Raji (cell line): ENCODE measurements around the gene TAF5L.

ENCODE experiments used
- POLR2A ChIP-seq: IDR thresholded peaks from 2 replicates; pipeline ENCODE4 v1.6.1; 2011; ENCODE audit warnings: low read depth, low read length, control low read depth; ENCODE audit not compliant: insufficient read depth

The TAF5L gene

DNA sequence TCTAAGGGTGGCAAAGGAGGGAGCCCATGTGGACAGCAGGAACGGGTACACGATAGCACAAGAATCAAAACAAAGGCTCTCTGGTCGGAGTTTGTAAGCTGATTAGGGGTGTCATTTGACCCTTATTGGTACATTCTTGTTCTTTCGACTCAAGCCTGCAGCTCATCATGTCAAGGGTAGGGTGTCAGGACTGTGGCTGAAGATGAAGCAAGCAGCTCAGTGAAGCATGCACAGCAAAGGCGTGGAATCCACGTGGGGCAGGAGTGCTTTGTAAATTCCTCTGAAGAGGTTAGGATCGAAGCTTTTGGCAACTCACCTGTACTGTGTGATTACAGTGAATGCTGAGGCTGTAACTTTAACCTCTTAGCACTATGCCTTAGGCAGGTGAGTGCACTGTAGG, 62.7 kb downstream of the TAF5L start:
- TF ChIP-seq POLR2A = no peak

GRCh38 chr1:229562686-229563085, 63.2 kb downstream of the TAF5L start:
- TF ChIP-seq POLR2A = no peak

- TF ChIP-seq POLR2A = no peak
Measured at GRCh38 chr1:229561141-229561540, 64.8 kb downstream of the TAF5L start.

DNA sequence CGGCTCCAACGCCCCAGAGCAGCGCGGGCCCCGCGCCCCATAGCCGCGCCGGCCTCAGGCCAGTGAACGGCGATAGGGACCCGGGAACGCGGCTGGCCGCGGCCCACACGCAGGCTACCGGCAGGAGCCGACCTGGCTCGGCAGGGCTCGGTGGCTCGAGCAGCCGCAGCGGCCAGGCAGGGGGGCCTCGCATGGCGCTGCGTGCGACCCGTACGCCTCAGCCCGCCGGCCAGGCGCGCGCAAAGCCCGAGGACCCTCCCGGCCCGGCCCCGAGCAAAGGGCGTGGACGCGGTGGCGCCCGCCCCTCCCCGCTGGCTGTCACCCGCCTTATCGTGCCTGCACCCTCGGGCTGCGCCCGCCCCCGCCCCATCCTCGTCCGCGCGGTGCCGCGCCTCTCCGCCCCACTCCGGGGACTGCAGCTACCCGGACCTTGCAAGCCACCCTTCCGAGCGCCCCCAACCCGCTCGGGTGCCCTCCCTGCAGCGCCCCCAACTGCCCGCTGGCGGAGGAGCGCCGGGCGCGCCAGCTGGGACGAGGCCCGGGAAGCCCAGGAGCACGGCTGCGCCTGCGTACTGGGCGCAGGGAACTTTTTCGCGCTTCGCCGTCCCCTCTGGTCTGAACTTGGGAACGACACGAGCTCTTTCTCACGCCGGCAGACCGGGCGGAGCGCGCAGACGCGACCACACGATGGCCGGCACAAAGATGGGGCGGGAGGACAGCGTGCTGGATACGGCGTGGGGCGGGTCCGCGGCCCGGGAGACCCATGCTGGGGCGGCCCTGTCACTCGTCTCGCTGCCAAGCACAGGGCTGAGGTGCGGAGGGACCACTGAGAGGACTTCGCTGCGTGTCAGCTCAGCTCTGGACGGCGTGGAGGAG, 67.2 kb downstream of the TAF5L start, which contains the start of gene ABCB10:
TSS of gene ABCB10 (minus strand) at position 248 of the 876 bp plus-strand sequence. CDS start at position 193, 55 bp downstream.
- peak; percentile 71 for TF ChIP-seq POLR2A

DNA sequence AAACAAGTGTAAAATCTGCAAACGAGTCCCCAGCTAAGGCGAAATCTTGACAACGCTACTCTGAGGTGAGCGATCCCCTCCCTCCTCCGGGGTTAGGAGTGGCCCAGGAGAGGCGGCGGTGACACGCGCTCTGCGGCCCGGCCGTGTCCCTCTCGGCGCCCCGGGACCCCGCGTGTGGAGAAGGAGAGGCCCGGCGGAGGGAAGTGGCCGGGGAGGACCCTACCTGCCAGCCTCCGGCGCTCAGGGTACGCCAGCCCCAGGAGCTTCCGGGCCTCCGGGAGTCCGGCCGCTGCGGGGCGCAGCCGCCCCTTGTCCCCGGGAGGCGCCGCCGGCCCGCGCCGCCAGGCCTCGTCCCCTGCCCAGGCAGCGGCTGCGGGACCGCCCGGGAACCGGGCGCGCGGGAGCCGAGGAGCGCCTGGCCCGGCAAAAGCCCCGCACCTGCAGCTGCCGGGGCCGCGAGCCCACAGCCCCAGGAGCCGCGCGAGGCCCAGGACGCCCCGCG, 68.0 kb downstream of the TAF5L start:
- no peak for TF ChIP-seq POLR2A

GRCh38 chr1:229557200-229557850, 68.6 kb downstream of the TAF5L start:
- TF ChIP-seq POLR2A = no peak

DNA sequence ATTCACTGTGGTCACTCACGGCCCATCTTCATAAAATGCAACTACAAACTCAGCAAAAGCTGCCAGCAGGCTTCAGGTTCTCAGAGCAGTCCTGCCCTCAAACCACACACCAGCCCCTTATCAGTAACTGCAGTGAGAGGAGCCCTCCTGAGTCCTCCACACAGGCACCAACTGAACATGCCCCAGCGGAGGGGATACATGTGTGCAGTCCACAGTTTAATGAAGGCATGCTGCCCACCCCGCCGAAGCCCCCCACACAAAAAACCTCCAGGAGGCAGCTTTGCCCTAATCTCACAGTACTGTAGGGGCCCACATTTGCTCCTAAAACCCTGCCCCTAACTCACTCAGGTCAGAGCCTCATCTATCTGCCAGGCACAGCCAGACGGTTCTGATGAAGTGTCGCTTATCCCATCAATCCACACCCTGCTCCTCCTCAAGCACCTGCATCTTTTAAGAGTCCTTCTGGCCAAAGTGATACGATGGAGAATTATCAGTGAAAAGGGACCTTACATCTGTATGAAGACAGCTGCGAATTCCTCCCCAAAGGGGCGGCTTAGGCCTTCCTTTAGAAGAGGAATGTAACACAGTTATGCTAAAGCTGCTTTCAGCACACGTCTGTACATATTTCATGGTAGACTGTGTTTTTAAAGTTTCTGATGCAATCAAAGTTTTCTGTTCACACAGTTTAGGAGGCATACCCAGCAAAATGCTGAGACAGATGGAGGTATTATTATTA, 70.9 kb downstream of the TAF5L start:
- no peak for TF ChIP-seq POLR2A

DNA sequence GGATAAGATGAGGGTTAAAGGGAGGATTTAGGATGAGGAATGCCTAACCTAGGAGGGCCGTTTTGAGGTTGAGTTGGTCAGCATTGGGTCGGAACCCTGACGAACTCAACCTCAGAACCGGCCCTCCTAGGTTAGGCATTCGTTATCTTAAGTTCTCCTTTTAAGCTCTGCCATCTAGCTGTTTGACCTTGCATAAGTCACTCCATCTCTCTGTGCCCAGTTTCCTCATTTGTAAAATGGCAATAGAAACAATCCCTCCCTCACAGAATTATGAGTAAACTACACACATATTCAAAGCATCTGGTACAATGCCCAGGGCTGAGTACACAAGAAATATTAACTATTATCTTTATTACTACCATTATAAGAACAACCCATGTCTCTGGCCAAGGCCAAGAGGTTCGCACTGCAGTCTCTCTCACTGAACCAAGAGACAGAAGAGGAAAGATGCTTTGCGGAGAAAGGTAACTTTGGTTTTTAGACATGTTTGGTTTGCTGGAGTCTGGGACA, 72.2 kb downstream of the TAF5L start:
- TF ChIP-seq POLR2A = no peak

DNA sequence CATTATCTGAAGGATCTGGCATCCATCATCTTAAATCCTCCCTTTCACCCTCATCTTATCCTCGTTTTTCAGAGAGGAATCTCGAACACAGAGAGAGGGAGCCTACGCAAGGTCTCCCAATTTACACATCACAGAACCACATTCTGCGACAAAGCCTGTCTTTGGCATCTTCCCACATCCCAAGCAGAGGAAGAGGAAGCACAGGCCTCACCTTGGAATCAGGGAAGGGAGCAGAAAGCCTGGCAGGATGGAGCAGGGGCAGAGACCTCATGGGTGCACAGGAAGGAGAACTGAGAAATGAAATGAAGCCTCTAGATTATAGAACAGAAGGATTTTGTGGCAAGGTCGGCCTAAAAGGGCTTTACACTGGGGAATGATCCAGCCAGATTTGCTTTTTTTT, 73.2 kb downstream of the TAF5L start:
- no peak for TF ChIP-seq POLR2A

- no peak for TF ChIP-seq POLR2A
Measured at GRCh38 chr1:229550812-229551567, 74.9 kb downstream of the TAF5L start.

GRCh38 chr1:229547542-229547941, 78.4 kb downstream of the TAF5L start:
- no peak for TF ChIP-seq POLR2A

DNA sequence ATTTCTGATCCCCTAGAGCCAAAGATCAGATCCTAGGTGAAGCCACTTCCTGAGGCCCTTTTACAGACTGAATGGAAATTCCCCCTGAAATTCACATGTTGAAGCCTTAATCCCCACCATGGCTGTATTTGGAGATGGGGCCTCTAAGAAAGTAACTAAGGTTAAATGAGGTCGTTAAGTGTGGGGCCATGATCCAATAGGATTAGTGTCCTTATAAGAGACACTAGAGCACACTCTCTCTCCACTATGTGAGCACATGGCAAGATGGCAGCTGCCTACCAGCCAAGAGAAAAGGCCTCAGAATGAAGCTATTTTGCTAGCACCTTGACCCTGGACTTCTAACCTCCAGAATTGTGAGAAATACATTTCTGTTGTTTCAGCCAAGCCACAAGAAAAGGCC, 81.3 kb downstream of the TAF5L start:
- TF ChIP-seq POLR2A = no peak
